ENCODE results near the gene FXR2. TPM values are rescaled to one million over a fixed set of nuclear protein-coding genes. Genes with fewer than 3 reads are reported as not detected.
A peak's percentile ranks its signal among the peaks of the same experiment; 100 is the strongest.

Gene FXR2
- total and polyA plus RNA-seq, 10 of the 15 experiments (the other 5 are each of a cell fraction or from before 2014, with no cell fraction given): 1.6 to 33.3 (median 22.0) TPM

DNA sequence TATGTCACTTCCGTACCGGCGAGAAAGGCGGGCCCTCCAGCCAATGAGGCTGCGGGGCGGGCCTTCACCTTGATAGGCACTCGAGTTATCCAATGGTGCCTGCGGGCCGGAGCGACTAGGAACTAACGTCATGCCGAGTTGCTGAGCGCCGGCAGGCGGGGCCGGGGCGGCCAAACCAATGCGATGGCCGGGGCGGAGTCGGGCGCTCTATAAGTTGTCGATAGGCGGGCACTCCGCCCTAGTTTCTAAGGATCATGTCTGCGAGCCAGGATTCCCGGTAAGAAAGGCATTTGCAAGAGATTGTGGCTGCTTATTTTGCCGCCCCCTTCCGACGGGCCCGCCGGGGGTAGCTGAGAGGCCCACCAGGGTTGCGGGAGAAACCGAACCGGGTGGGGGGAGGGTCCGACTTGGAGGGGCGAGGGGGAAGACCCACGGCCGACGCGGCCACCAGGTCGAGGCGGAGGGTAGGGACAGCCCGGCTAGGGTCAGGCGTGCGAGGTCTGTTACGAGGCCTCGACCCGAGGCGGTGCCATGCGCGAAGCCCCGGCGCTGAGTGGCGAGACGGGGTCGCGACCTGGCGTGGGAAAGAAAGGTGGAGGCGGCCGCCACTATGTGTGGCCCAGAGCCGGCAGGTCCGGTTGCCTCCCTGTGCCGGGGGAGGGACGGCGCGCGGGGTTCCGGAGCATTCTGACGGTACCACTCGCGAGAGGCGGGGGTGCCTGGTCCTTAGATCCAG lies 41.9 kb downstream of the FXR2 start (continued):
- TF ChIP-seq JUND (IDR thresholded peaks at IDR 0.05; ENCODE audit: low read depth, low read length): no peak
- no peak for TF ChIP-seq ZNF622 (IDR thresholded peaks at IDR 0.05)
- TF ChIP-seq SREBF2 (IDR thresholded peaks at IDR 0.05; ENCODE audit: low read length): no peak
- no peak; the same call in 1 of the 2 replicates for TF ChIP-seq BACH1 (IDR thresholded peaks at IDR 0.05; ENCODE audit: borderline replicate concordance)
- peak; percentile 85 for TF ChIP-seq POLR2A (IDR thresholded peaks at IDR 0.05; ENCODE audit: low read depth, low read length)
- no peak for TF ChIP-seq YBX1 (IDR thresholded peaks at IDR 0.05)
- TF ChIP-seq, protein P1, sequence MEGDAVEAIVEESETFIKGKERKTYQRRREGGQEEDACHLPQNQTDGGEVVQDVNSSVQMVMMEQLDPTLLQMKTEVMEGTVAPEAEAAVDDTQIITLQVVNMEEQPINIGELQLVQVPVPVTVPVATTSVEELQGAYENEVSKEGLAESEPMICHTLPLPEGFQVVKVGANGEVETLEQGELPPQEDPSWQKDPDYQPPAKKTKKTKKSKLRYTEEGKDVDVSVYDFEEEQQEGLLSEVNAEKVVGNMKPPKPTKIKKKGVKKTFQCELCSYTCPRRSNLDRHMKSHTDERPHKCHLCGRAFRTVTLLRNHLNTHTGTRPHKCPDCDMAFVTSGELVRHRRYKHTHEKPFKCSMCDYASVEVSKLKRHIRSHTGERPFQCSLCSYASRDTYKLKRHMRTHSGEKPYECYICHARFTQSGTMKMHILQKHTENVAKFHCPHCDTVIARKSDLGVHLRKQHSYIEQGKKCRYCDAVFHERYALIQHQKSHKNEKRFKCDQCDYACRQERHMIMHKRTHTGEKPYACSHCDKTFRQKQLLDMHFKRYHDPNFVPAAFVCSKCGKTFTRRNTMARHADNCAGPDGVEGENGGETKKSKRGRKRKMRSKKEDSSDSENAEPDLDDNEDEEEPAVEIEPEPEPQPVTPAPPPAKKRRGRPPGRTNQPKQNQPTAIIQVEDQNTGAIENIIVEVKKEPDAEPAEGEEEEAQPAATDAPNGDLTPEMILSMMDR (IDR thresholded peaks at IDR 0.05 in 2 of 3, conservative IDR thresholded peaks at IDR 0.05 in 1 of 3; ENCODE audit: control insufficient read depth in 2 of 3, extremely low read depth in 1 of 3, insufficient read depth in 1 of 3, low read depth in 3 of 3, low read length in 3 of 3): no peak
- no peak for TF ChIP-seq ETV6 (conservative IDR thresholded peaks at IDR 0.05 in 1 of 2, IDR thresholded peaks at IDR 0.05 in 1 of 2; ENCODE audit: borderline replicate concordance in 1 of 2, low read depth in 1 of 2)
- peak; percentile 100 for TF ChIP-seq PBX3 (IDR thresholded peaks at IDR 0.05; ENCODE audit: insufficient replicate concordance, low read depth, low read length)
- TF ChIP-seq E2F8 (IDR thresholded peaks at IDR 0.05; ENCODE audit: low read depth, partially characterized antibody): peak; percentile 24
- peak; percentile 89 for TF ChIP-seq TAF1 (IDR thresholded peaks at IDR 0.05; ENCODE audit: borderline replicate concordance, low read depth, low read length)
- TF ChIP-seq, protein P2, sequence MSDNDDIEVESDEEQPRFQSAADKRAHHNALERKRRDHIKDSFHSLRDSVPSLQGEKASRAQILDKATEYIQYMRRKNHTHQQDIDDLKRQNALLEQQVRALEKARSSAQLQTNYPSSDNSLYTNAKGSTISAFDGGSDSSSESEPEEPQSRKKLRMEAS (IDR thresholded peaks at IDR 0.05; ENCODE audit: low read depth, low read length): no peak
- TF ChIP-seq NFIC (IDR thresholded peaks at IDR 0.05; ENCODE audit: low read depth, low read length): peak; percentile 76; the same call in 1 of the 2 replicates
- TF ChIP-seq SP1 (IDR thresholded peaks at IDR 0.05; ENCODE audit: low read depth, low read length): peak; percentile 99
- 0 out of 2 replicates have a peak, but pooled peaks have one; percentile 66 for TF ChIP-seq ATF2 (IDR thresholded peaks at IDR 0.05; ENCODE audit: low read length)
- TF ChIP-seq NFYA (IDR thresholded peaks at IDR 0.05; ENCODE audit: borderline replicate concordance, low read depth, low read length): peak; percentile 87
- TF ChIP-seq TCF12 (IDR thresholded peaks at IDR 0.05; ENCODE audit: low read depth, low read length): peak; percentile 68; the same call in 1 of the 2 replicates
- TF ChIP-seq FOS (IDR thresholded peaks at IDR 0.05; ENCODE audit: borderline replicate concordance, extremely low read depth, insufficient read length): peak; percentile 92
